Activated naive CD8-positive, alpha-beta T cell treated with anti-CD3 and anti-CD28 coated beads, Interleukin-2, amount 50 U/mL, for 24 hours (primary cell): ENCODE measurements around the gene OTULINL.
A peak's percentile ranks its signal among the peaks of the same experiment; 100 is the strongest.

Experiments
- ATAC-seq: fragments of 150-1000 bp; cut with Tn5 transposase; one replicate; pipeline ENCODE4 v1.10.0; 2021
- DNase-seq: peaks from one replicate; pipeline ENCODE4 v3.0.0; 2021
- H3K27ac Mint-ChIP-seq: one replicate; pipeline ENCODE4 v1.8.0; 2021; ENCODE audit warnings: mild to moderate bottlenecking, mixed read lengths
- H3K27me3 Mint-ChIP-seq: one replicate; pipeline ENCODE4 v1.8.0; 2021; ENCODE audit warnings: mixed read lengths
- H3K36me3 Mint-ChIP-seq: one replicate; pipeline ENCODE4 v1.8.0; 2021; ENCODE audit warnings: low read depth, mixed read lengths
- H3K4me1 Mint-ChIP-seq: one replicate; pipeline ENCODE4 v1.8.0; 2021; ENCODE audit warnings: mixed read lengths
- H3K4me3 Mint-ChIP-seq: one replicate; pipeline ENCODE4 v1.8.0; 2021; ENCODE audit warnings: mild to moderate bottlenecking, moderate library complexity, mixed read lengths
- H3K9me3 Mint-ChIP-seq: one replicate; pipeline ENCODE4 v1.8.0; 2021; ENCODE audit warnings: mixed read lengths

OTULINL gene

DNA sequence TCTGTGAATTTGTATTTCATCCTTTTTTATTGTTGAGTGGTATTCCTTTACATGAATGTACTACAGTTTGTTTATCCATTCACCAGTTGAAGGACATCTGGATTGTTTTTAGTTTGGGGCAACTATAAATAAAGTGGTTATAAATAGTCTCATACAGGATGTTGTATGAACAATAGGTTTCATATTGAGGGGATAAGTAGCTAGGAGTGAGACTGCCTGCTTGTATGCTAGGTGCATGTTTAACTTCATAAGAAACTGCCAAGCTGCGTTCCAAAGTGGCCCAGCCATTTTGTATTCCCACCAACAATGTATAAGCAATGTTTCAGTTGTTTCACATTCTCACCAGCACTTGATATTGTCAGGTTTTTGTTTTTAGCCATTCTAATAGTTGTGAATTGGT is 21.5 kb downstream of the OTULINL start:
- Mint-ChIP-seq H3K4me3 (no peak overlapping the region), H3K27ac (no peak overlapping the region), H3K36me3 (peaks cover 39% of the 10 kb centered on the region), H3K27me3 (no peaks in the 10 kb centered on the region), H3K4me1 (peaks cover 17% of the 10 kb centered on the region), H3K9me3 (peaks cover 10% of the 10 kb centered on the region)
- ATAC-seq (no peak), DNase-seq (no peak)

DNA sequence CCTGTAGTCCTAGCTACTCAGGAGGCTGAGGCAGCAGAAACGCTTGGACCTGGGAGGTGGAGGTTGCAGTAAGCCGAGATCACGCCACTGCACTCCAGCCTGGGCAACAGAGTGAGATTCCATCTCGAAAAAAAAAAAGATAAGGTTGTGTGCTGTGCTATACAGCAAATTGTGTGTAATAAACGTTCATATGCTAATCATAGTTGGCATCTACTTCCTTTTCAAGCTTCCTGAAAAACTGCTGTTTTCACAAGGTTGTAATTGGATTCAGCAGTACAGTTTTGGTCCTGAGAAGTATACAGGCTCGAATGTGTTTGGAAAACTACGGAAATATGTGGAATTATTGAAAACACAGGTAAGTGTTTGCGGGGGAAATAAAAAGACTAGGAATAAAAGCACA is 25.5 kb downstream of the OTULINL start:
- H3K36me3 Mint-ChIP-seq = peaks cover 43% of the 10 kb centered on the region
- H3K4me1 Mint-ChIP-seq = peaks cover 2% of the 10 kb centered on the region
- H3K9me3 Mint-ChIP-seq = no peaks in the 10 kb centered on the region
- H3K27me3 Mint-ChIP-seq = no peaks in the 10 kb centered on the region
- H3K27ac Mint-ChIP-seq = no peak overlapping the region
- no peak overlapping the region for H3K4me3 Mint-ChIP-seq
- ATAC-seq = no peak
- DNase-seq = no peak

DNA sequence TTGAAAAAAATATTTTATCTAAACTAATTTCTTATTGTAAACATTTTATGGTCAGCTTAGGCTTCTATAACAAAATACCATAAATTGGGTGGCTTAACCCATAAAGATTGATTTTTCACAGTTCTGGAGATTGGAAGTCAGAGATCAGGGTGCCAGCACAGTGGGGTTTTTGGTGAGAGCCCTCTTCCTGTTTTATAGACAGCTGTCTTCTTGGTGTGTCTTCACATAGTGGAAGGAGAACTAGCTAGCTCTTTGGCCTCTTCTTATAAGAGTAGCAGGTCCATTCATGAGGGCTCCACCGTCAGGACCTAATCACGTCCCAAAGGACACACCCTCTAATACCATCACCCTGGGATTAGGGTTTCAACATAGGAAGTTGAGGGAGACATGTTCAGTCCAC is 26.6 kb downstream of the OTULINL start:
- Mint-ChIP-seq H3K9me3 (no peaks in the 10 kb centered on the region), H3K27me3 (no peaks in the 10 kb centered on the region), H3K27ac (no peak overlapping the region), H3K4me1 (no peaks in the 10 kb centered on the region), H3K4me3 (no peak overlapping the region), H3K36me3 (peaks cover 36% of the 10 kb centered on the region)
- ATAC-seq = no peak
- no peak for DNase-seq

DNA sequence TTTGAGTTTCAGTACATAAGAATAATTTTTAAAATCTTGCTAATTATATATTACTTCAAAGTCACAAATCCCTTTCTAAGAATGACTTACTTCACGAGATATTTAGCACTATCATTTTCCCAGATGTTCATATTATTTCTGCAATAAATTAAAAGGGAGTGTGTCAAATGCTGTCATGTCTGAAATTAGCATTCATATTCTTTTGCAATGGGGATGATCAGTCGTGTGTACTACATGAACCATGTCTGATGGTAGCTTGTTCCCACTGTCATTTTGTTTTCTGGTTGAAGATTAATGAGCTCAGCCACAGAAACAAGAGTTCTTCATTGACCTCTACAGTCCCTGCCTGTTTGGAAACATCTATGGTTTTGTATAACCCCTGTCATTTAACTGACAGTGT is 30.1 kb downstream of the OTULINL start:
- Mint-ChIP-seq H3K27ac (no peak overlapping the region), H3K9me3 (no peaks in the 10 kb centered on the region), H3K4me1 (no peaks in the 10 kb centered on the region), H3K27me3 (no peaks in the 10 kb centered on the region), H3K4me3 (no peak overlapping the region), H3K36me3 (peaks cover 41% of the 10 kb centered on the region)
- ATAC-seq (no peak), DNase-seq (no peak)

DNA sequence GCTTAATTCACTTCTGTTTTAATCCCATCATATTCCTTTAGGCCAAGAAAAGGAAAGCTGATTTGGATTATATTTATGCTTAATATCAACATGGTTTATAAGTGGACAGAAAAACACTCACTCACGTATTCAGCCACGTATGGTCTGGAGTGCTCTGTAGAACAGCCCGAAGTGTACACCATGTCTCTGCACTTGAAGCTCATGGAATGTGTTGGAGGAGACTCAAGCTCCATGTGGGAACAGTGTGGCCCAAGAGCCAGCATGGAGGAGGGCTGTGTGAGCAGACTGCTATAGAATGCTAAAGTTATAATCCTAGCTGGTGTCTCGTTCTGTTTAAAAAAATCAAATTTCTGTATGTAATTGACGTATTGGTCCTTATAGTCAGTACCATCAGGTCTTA is 32.9 kb downstream of the OTULINL start:
- no peaks in the 10 kb centered on the region for H3K4me1 Mint-ChIP-seq
- ATAC-seq = no peak
- H3K9me3 Mint-ChIP-seq = no peaks in the 10 kb centered on the region
- DNase-seq = no peak
- no peak overlapping the region for H3K27ac Mint-ChIP-seq
- peaks cover 38% of the 10 kb centered on the region for H3K36me3 Mint-ChIP-seq
- H3K27me3 Mint-ChIP-seq = peaks cover 1% of the 10 kb centered on the region
- no peak overlapping the region for H3K4me3 Mint-ChIP-seq

DNA sequence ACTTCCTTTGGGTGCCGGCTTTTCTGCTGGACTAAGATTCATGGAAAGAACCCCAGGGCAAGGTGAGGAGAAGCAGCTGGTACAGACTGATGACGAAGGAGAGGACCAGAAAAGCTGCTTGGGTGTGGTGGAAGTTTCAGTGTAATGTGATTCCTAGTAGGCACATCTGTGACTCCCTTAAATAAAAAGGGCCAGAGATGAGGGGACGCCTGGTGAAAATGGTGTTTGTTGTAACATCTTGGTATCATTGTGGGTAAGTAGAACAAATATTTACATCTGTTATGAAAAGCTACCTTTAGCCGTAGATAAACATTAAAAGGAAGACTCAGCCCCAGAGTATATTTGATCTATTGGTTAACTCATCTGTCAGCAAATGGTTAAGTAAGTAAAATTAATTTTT is 33.8 kb downstream of the OTULINL start:
- ATAC-seq (no peak), DNase-seq (no peak)
- Mint-ChIP-seq H3K27ac (no peak overlapping the region), H3K4me1 (no peaks in the 10 kb centered on the region), H3K36me3 (peaks cover 31% of the 10 kb centered on the region), H3K27me3 (peaks cover 1% of the 10 kb centered on the region), H3K9me3 (no peaks in the 10 kb centered on the region), H3K4me3 (no peak overlapping the region)

DNA sequence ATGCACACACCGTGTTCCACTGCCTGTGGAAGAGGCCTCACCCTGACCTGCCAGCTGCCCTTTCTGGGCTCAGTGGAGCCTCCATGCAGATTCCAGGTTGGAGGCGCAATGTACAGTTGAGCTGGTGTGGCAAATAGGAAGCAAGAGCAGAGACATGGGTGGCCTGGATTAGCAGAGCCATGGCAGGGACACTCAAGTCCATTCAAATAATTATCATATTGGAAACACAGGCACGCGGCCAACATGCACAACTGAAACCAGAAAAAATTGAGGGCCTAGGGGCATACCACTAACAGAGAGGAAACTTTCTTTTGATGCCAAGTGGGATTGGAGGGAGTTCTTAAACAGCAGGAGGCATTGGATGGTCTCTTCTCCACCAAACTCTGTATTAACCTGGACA is 35.8 kb downstream of the OTULINL start:
- Mint-ChIP-seq H3K27ac (no peak overlapping the region), H3K9me3 (no peaks in the 10 kb centered on the region), H3K27me3 (peaks cover 1% of the 10 kb centered on the region), H3K4me3 (no peak overlapping the region), H3K36me3 (peaks cover 28% of the 10 kb centered on the region), H3K4me1 (no peaks in the 10 kb centered on the region)
- no peak for DNase-seq
- ATAC-seq = no peak

DNA sequence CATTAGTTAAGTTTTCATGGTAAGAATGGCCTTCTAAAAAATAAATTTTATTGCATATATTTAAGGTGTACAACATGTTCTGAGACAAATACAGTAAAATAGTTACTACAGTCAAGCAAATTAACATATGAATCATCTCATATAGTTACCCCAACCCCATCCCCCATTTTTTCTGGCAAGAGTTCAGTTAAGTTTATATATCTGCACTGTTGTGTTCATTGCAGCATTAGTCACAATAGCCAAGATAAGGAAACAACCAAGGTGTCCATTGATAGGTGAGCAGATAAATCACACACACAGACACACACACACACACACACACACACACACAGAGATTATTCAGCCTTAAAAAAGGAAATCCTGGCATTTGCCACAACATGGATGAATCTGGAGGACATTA is 45.7 kb downstream of the OTULINL start:
- no peaks in the 10 kb centered on the region for H3K4me1 Mint-ChIP-seq
- no peaks in the 10 kb centered on the region for H3K27me3 Mint-ChIP-seq
- peaks cover 11% of the 10 kb centered on the region for H3K9me3 Mint-ChIP-seq
- no peak overlapping the region for H3K27ac Mint-ChIP-seq
- H3K4me3 Mint-ChIP-seq = no peak overlapping the region
- no peaks in the 10 kb centered on the region for H3K36me3 Mint-ChIP-seq
- DNase-seq = no peak
- ATAC-seq = no peak

DNA sequence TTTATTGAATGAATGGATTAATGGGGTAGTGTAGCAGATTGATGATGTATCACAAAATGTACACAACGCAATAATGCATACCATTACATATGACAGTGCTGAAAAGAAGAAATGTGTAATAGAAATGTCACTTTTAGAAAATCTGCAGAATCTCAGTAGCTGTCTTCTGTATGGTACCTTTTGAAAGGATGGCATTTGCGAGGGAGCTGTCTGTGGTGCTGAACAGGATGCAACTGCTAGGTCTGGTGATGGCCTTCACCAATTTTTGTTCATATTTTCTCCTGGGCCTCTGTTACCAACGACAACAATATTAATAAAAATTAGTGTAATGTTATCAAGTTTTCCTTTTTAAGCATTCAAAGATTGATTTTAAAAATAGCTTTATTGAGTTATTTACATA is 46.8 kb downstream of the OTULINL start:
- ATAC-seq = no peak
- no peak overlapping the region for H3K27ac Mint-ChIP-seq
- H3K4me1 Mint-ChIP-seq = no peaks in the 10 kb centered on the region
- peaks cover 11% of the 10 kb centered on the region for H3K9me3 Mint-ChIP-seq
- no peak overlapping the region for H3K4me3 Mint-ChIP-seq
- peaks cover 2% of the 10 kb centered on the region for H3K27me3 Mint-ChIP-seq
- DNase-seq = peak; percentile 62
- H3K36me3 Mint-ChIP-seq = no peaks in the 10 kb centered on the region

DNA sequence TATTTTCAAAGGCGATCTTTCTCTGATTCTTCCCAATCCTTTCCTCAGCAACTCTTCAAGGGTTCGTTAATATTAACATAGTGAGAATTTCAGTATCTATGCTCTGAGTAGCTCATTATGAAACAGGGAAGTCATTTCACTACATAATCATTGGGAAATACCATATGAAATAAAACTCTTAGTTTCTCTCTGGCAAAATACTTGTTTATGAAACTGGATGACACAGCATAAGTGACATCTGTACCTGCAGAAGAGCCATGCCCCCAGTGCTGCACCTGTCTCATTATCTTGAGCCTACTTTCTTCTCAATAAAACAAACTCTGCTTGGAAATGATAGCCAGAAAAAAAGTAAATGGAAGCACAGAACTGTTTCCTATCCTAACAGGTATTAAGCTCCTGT is 49.1 kb downstream of the OTULINL start:
- H3K9me3 Mint-ChIP-seq = peaks cover 11% of the 10 kb centered on the region
- no peak overlapping the region for H3K4me3 Mint-ChIP-seq
- H3K27me3 Mint-ChIP-seq = peaks cover 4% of the 10 kb centered on the region
- ATAC-seq (no peak), DNase-seq (no peak)
- no peak overlapping the region for H3K27ac Mint-ChIP-seq
- no peaks in the 10 kb centered on the region for H3K4me1 Mint-ChIP-seq
- H3K36me3 Mint-ChIP-seq = no peaks in the 10 kb centered on the region

DNA sequence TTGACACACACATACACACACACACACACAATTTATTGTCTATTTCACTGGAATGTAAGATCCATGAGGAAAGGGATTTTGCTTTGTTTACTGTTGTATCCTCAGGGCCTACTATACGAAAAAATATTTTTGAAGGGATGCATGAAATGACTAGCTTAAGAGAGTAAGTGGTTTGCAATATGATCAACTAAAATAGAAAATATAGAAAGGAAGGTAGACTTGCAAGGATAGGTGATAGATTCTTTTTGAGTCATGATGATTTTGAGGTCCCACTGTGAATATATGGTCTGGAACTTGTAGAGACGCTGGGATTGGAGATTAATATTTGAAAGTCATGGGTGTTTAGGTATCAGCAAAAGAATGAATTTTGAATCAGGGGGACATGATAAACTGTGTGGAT is 54.1 kb downstream of the OTULINL start:
- Mint-ChIP-seq H3K4me3 (no peak overlapping the region), H3K9me3 (peaks cover 1% of the 10 kb centered on the region), H3K27ac (no peak overlapping the region), H3K4me1 (no peaks in the 10 kb centered on the region), H3K36me3 (no peaks in the 10 kb centered on the region), H3K27me3 (peaks cover 6% of the 10 kb centered on the region)
- no peak for ATAC-seq
- no peak for DNase-seq

DNA sequence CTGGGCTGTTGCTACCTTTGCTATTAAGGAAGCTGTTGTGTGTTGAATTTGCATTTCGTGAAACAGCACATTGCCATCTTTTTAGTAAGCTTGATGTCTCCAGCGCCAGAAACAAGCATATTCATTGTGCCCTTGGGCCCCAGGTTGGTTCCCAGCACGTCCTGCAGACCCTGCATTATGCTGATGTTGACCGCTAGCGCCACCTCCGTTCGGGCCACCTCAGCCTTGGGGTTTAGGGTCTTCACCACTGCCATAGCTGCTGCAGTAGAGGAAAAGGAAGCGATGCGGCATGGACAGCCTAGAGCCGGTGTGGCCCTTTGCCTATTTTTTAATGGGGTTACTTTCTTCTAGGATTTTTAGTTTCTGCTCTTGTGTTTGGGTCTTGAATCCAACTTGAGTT is 59.2 kb downstream of the OTULINL start:
- Mint-ChIP-seq H3K36me3 (no peaks in the 10 kb centered on the region), H3K27ac (no peak overlapping the region), H3K4me1 (no peaks in the 10 kb centered on the region), H3K9me3 (no peaks in the 10 kb centered on the region), H3K27me3 (peaks cover 12% of the 10 kb centered on the region), H3K4me3 (no peak overlapping the region)
- DNase-seq = no peak
- ATAC-seq = no peak

DNA sequence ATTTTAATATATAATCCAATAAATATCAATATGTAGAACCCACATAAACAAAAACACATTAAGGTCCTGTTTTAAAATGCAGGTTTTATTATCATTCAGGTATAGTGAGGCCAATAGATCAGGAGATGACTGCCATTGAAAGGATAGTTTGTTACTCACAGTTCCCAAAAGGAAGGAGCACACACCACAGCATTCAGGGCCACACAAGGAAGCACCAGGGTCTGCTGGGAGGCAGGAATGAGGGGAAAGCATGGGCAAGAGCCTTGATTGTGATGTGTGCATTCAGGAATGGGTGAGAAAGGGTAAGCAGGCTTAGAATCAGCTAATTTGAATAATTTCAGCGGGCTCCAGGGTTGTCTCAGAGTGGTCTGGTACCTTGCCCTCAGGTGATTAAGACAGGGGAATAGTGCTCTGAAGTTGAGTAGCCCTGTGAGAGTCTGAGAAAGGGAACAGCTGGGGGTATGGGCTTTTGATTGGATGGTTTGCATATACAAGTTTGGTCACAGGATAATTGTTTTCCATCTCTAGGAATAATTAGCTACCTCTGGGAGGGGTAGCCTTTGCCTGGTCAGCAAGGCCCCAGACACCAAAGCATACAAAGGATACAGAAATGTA is 63.1 kb downstream of the OTULINL start:
- H3K27me3 Mint-ChIP-seq = peaks cover 14% of the 10 kb centered on the region
- H3K36me3 Mint-ChIP-seq = no peaks in the 10 kb centered on the region
- H3K9me3 Mint-ChIP-seq = no peaks in the 10 kb centered on the region
- H3K4me1 Mint-ChIP-seq = no peaks in the 10 kb centered on the region
- H3K27ac Mint-ChIP-seq = no peak overlapping the region
- no peak for ATAC-seq
- no peak overlapping the region for H3K4me3 Mint-ChIP-seq
- no peak for DNase-seq

DNA sequence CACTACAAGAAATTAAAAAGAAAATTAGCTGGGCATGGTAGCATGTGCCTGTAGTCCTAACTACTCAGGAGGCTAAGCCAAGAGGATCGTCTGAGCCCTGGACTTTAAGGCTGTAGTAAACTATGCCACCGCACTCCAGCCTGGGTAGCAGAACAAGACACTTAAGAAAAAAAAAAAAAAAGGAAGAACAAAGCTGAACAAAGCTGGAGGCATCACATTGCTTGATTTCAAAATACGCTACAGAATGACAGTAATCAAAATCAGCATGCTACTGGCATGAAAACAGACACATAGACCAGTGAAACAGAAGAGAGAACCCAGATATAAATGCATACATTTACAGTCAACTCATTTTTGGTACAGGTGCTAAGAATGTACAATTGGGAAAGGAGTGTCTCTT is 68.5 kb downstream of the OTULINL start:
- H3K27ac Mint-ChIP-seq = no peak overlapping the region
- H3K36me3 Mint-ChIP-seq = no peaks in the 10 kb centered on the region
- peaks cover 11% of the 10 kb centered on the region for H3K27me3 Mint-ChIP-seq
- H3K9me3 Mint-ChIP-seq = no peaks in the 10 kb centered on the region
- H3K4me3 Mint-ChIP-seq = no peak overlapping the region
- ATAC-seq = no peak
- no peak for DNase-seq
- peaks cover 2% of the 10 kb centered on the region for H3K4me1 Mint-ChIP-seq

DNA sequence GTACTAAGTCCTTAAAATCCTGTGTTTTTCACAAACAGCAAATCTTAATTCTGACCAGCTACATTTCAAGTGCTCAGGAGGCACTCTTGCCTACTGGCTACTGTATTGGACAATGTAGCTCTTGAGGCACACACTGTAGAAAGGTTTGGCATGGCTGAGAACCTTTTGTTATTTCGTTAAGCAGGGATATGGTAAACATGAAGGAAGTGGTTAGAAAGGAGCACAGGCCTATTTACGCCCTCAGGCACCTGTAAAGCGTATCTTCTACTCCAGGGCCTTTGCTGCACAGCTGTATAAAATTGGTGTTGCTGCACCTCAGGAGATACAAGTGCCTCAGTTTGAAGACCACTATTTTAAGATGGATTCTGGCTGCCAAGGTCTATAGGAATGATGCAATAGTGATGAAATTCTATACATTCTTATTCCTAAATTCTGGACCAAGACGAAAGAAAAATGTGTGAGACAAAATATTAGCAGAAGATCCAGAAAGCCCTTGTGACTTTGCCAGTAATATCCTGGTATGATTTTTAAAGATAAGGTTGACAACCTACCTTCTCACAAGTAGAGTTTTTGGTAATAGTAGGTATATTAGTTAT is 73.7 kb downstream of the OTULINL start:
- H3K4me3 Mint-ChIP-seq = no peak overlapping the region
- H3K4me1 Mint-ChIP-seq = peaks cover 40% of the 10 kb centered on the region
- H3K36me3 Mint-ChIP-seq = no peaks in the 10 kb centered on the region
- H3K27ac Mint-ChIP-seq = no peak overlapping the region
- H3K27me3 Mint-ChIP-seq = peaks cover 3% of the 10 kb centered on the region
- H3K9me3 Mint-ChIP-seq = no peaks in the 10 kb centered on the region
- no peak for ATAC-seq
- no peak for DNase-seq

DNA sequence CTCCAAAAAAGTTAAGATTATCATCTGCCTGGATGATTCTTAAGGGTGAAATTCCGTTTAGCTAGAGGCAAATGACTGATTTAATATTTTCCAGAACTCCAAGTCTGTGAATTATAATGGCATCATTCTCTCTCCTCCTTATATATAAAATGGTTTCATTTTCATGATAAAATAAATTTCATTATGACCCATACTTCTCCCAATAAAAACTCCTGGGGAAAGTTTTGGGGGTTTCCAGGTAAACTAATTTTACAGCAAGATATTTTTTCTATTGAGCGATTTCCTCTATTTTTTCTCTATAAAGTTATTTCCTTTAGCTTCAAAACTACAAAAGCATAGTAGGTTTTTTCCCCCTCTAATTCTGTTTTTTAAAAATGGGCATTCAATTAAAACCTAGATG is 75.3 kb downstream of the OTULINL start:
- Mint-ChIP-seq H3K36me3 (peaks cover 4% of the 10 kb centered on the region), H3K4me1 (peaks cover 56% of the 10 kb centered on the region), H3K27ac (peak overlapping the region; percentile 53), H3K4me3 (no peak overlapping the region), H3K27me3 (no peaks in the 10 kb centered on the region), H3K9me3 (peaks cover 4% of the 10 kb centered on the region)
- DNase-seq (no peak), ATAC-seq (no peak)
